K562 (cell line): ENCODE data around the gene GRAMD1B. TPM values are rescaled to one million over a fixed set of nuclear protein-coding genes. Genes with fewer than 3 reads are reported as not detected.
"Not testable (repeated sequence)": the region's sequence is repeated elsewhere in the genome, so short reads cannot be mapped to it uniquely, and the experiment has no call there.

ENCODE experiments used
- ATAC-seq: fragments of 200-7000 bp; cut with Tn5 transposase; 3 replicates; pipeline ENCODE4 v1.9.1; 2020; ENCODE audit warnings: moderate library complexity
- BruUV-seq: library from RNA; stranded (reverse); fragments of 400-500 nt; replicated peaks from 2 replicates; lab custom pipeline; 2021; lab: Mats Ljungman, UMichigan
- CTCF ChIA-PET: fragments of 300-600 bp; formaldehyde crosslinking; extraction: SDS; loops from one replicate; lab custom pipeline; 2021; ENCODE audit warnings: low intra/inter-chr PET ratio; lab: Yijun Ruan, JAX
- POLR2A ChIA-PET: fragments of 300-600, 350-650 bp; sonication (Branson Sonifier 250); formaldehyde crosslinking; extraction: SDS; loops from one replicate; lab custom pipeline; 2021; ENCODE audit warnings: antibody characterized with exemption, inconsistent platforms; lab: Yijun Ruan, JAX
- DNase-seq, 4 experiments: peaks; one replicate each; pipeline versions ENCODE4 v3.0.0 to v3.0.0-alpha.2; 2011 to 2018; ENCODE audit warnings: low spot score in 3 of 4, mixed read lengths in 3 of 4; ENCODE audit errors: extremely low read depth in 1 of 4
- FAIRE-seq: peaks from 2 replicates; lab custom pipeline; 2011; peaks lifted over from hg19 to GRCh38; lab: Jason Lieb, UNC
- H2AFZ ChIP-seq: 2 replicates; pipeline ENCODE4 v1.6.0; 2011; ENCODE audit warnings: low read depth, low read length, control low read depth, inconsistent platforms
- H3K27ac ChIP-seq: fragments of 200-600 bp; 3 replicates; pipeline ENCODE4 v1.8.0; 2011; ENCODE audit warnings: low read depth, mild to moderate bottlenecking, control low read depth, inconsistent platforms, low read length, moderate library complexity, mixed read lengths; ENCODE audit errors: extremely low read depth
- H3K27me3 ChIP-seq, 2 experiments: fragments of 300-600 bp in 1 of 2; 2 replicates in 1 of 2; 3 replicates in 1 of 2; pipeline versions ENCODE4 v1.6.0 to v1.8.0; 2011; ENCODE audit warnings: inconsistent platforms in 2 of 2, low read length in 2 of 2, mild to moderate bottlenecking in 1 of 2, mixed read lengths in 1 of 2, moderate library complexity in 1 of 2; ENCODE audit not compliant: control insufficient read depth in 2 of 2, insufficient read depth in 2 of 2
- H3K36me3 ChIP-seq: fragments of 300-600 bp; 3 replicates; pipeline ENCODE4 v1.8.0; 2011; ENCODE audit warnings: mild to moderate bottlenecking, low read length, inconsistent platforms; ENCODE audit not compliant: control insufficient read depth, insufficient read depth
- H3K4me1 ChIP-seq, 2 experiments: fragments of 200-600 bp in 1 of 2; replicated peaks in 1 of 2; 2 replicates in 1 of 2; 3 replicates in 1 of 2; pipeline versions ENCODE4 v1.5.1 to v1.8.0; 2011; ENCODE audit warnings: inconsistent platforms in 2 of 2, low read length in 2 of 2, mild to moderate bottlenecking in 1 of 2, mixed read lengths in 1 of 2, moderate library complexity in 1 of 2; ENCODE audit not compliant: control insufficient read depth in 2 of 2, insufficient read depth in 2 of 2
- H3K4me2 ChIP-seq: 2 replicates; pipeline ENCODE4 v1.6.1; 2011; ENCODE audit warnings: low read length, control low read depth, inconsistent platforms, mixed read lengths; ENCODE audit not compliant: insufficient read depth
- H3K4me3 ChIP-seq: fragments of 200-600 bp; sonication (generic), shearing (Covaris generic); 2 replicates; pipeline ENCODE4 v1.5.1; 2016; ENCODE audit warnings: control low read depth, inconsistent platforms
- H3K79me2 ChIP-seq: fragments of 200-600 bp; 3 replicates; pipeline ENCODE4 v1.8.0; 2011; ENCODE audit warnings: low read length, inconsistent platforms; ENCODE audit not compliant: control insufficient read depth, insufficient read depth
- H3K9ac ChIP-seq, 2 experiments: 2 replicates each; pipeline versions ENCODE4 v1.6.0 to v1.6.1; 2011; ENCODE audit warnings: low read depth in 2 of 2, low read length in 2 of 2, control low read depth in 1 of 2, inconsistent platforms in 1 of 2, mild to moderate bottlenecking in 1 of 2, mixed read lengths in 1 of 2; ENCODE audit not compliant: insufficient read depth in 1 of 2
- H3K9me1 ChIP-seq: one replicate; pipeline ENCODE4 v1.6.0; 2011; ENCODE audit warnings: inconsistent platforms, mild to moderate bottlenecking, low read length, moderate library complexity; ENCODE audit not compliant: control insufficient read depth, insufficient read depth
- H3K9me3 ChIP-seq: replicated peaks from 2 replicates; pipeline ENCODE4 v1.5.1; 2011; ENCODE audit warnings: low read depth, low read length, inconsistent platforms; ENCODE audit not compliant: control insufficient read depth, insufficient read depth
- H4K20me1 ChIP-seq: replicated peaks from 2 replicates; pipeline ENCODE4 v1.6.1; 2011; ENCODE audit warnings: low read length, inconsistent platforms, mixed read lengths; ENCODE audit not compliant: control insufficient read depth, insufficient read depth
- DMBX1 ChIP-seq: fragments of 250-450 bp; sonication (Bioruptor Pico); IDR thresholded peaks from 2 replicates; pipeline ENCODE4 v1.8.0; 2022; ENCODE audit warnings: inconsistent platforms, mild to moderate bottlenecking, moderate library complexity, borderline replicate concordance
- PHF20 ChIP-seq: fragments of 450-650 bp; IDR thresholded peaks from 2 replicates; pipeline ENCODE4 v1.6.1; 2018; ENCODE audit not compliant: partially characterized antibody
- SMARCA4 ChIP-seq: fragments of 450-650 bp; IDR thresholded peaks from 2 replicates; pipeline ENCODE4 v1.6.1; 2016
- TSC22D4 ChIP-seq: fragments of 450-650 bp; IDR thresholded peaks from 2 replicates; pipeline ENCODE4 v1.6.1; 2016; ENCODE audit warnings: missing genetic modification characterization, missing biosample characterization, control low read depth
- ZKSCAN1 ChIP-seq: fragments of 150-350 bp; IDR thresholded peaks from 2 replicates; pipeline ENCODE4 v1.6.1; 2016; ENCODE audit warnings: low read depth, low read length
- WGBS: fragments of 100-300 bp; shearing (Covaris generic); methylation state at CpG from one replicate; pipeline ENCODE4 v1.1.6; 2016; ENCODE audit warnings: low coverage, mixed read lengths; ENCODE audit not compliant: insufficient coverage; ENCODE audit errors: missing lambda C conversion rate; 5-methylcytosine and 5-hydroxymethylcytosine counted together
- in situ Hi-C: fragments of 300-500 bp; cut with MboI; formaldehyde crosslinking; loops from 4 replicates; pipeline ENCODE4 v1.15.0; 2018; ENCODE audit warnings: inconsistent platforms, mixed read lengths
- intact Hi-C: fragments of 100-400 bp; cut with micrococcal nuclease; formaldehyde crosslinking; loops from 2 replicates; pipeline ENCODE4 v1.14.2; 2022
- polyA plus RNA-seq, 8 experiments: library from polyadenylated mRNA; depleted of rRNA in 4 of 8; stranded (reverse) in 5 of 8; unstranded in 3 of 8; fragments of >200 nt; fragmentation: Nextera tagmentation in 2 of 8; fragmentation: Illumina TruSeq in 1 of 8; extraction: Ambion mirVana in 2 of 8; extraction: Trizol in 1 of 8; gene quantifications; 2 replicates each; pipeline versions ENCODE4 v1.2.1 to v1.2.3, GENCODE V29; 2011 to 2014; ENCODE audit warnings: inconsistent platforms in 1 of 8, missing spikeins in 1 of 8
- total RNA-seq, 7 experiments: library from RNA; depleted of rRNA in 6 of 7; stranded (reverse); fragments of >200 nt in 6 of 7; fragmentation: Illumina TruSeq in 2 of 7; extraction: Trizol in 2 of 7; gene quantifications; 2 replicates each; pipeline versions ENCODE4 v1.2.1 to v1.2.3, GENCODE V29; 2011 to 2021; ENCODE audit warnings: low replicate concordance in 1 of 7
- TF ChIP-seq, protein P1 (sequence below): fragments of 250-450 bp; sonication (Bioruptor Pico); IDR thresholded peaks from 2 replicates; pipeline ENCODE4 v1.8.0; 2021; ENCODE audit warnings: borderline replicate concordance, mild to moderate bottlenecking, moderate library complexity; ENCODE audit not compliant: poor library complexity, severe bottlenecking

Gene GRAMD1B
- total and polyA plus RNA-seq, 9 of the 15 experiments (the other 6 are each of a cell fraction or from before 2014, with no cell fraction given), result 0.31 TPM; not detected in 8

DNA sequence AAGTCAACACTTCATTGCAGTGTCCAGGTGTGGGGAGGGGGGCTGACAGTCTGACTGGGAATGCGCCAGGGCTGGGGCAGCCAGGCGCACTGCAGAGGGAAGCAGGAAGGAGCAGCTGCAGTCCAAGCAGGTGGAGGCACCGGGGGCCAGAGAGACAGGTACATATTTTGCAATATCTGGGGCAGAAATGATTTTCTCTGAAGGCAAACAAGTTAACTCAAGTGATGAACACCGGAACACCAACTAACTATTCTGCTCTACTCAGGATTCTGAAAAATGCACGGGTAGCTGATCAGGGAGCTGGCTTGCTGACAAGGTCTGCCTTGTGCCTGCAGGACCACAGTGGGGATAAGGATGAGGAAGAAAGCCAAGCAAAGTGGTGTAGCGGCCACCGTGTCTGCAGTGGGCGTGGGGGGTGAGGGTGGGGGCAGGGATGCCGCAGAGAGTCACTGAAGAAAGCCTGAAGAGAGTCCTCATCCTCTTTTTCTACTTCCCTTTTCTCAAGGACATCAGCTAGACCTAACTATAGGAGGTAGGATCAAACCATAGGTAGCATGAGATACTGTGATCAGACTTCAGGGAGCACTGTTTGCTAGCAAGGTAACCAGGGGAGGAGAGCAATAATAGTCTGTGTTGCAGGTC, 141.0 kb downstream of the GRAMD1B start:
- BruUV-seq, result no TSS peak
- ATAC-seq, result no peak
- H3K4me1 ChIP-seq, result no peaks in the 10 kb centered on the region
- no peak overlapping the region for H3K4me3 ChIP-seq
- WGBS, result under 1% methylated on average over 9 of the region's 9 CpGs
- no peak overlapping the region for H3K9ac ChIP-seq
- no peak for FAIRE-seq
- in situ Hi-C loops (no loop called here), intact Hi-C loops (no loop called here)
- TF ChIP-seq ZKSCAN1 (no peak), DMBX1 (CRISPR knock-in tag) (no peak), PHF20 (no peak), TSC22D4 (tag) (no peak), SMARCA4 (no peak)
- TF ChIP-seq, protein P1, sequence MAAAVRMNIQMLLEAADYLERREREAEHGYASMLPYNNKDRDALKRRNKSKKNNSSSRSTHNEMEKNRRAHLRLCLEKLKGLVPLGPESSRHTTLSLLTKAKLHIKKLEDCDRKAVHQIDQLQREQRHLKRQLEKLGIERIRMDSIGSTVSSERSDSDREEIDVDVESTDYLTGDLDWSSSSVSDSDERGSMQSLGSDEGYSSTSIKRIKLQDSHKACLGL, result no peak
- H3K4me2 ChIP-seq, result no peak overlapping the region
- no peaks in the 10 kb centered on the region for H3K79me2 ChIP-seq
- H2AFZ ChIP-seq, result no peak overlapping the region
- H3K27ac ChIP-seq, result no peak overlapping the region
- no peak for DNase-seq
- H3K9me3 ChIP-seq, result no peaks in the 10 kb centered on the region
- ChIA-PET POLR2A (no interaction called here), CTCF (no interaction called here)
- no peaks in the 10 kb centered on the region for H3K9me1 ChIP-seq
- no peaks in the 10 kb centered on the region for H4K20me1 ChIP-seq
- peaks cover 0 to 25% of the 10 kb centered on the region in 2 experiments; a peak in 3 of 5 replicates for H3K27me3 ChIP-seq
- H3K36me3 ChIP-seq, result no peaks in the 10 kb centered on the region

DNA sequence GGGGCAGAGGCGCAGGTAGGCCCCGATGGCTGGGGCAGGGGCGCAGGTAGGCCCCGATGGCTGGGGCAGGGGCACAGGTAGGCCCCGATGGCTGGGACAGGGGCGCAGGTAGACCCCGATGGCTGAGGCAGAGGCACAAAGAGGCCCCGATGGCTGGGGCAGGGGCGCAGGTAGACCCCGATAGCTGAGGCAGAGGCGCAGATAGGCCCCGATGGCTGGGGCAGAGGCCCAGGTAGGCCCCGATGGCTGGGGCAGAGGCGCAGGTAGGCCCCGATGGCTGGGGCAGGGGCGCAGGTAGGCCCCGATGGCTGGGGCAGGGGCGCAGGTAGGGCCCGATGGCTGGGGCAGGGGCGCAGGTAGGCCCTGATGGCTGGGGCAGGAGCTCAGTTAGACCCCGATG, 142.7 kb downstream of the GRAMD1B start:
- CTCF ChIA-PET, FAIRE-seq, H3K4me1 ChIP-seq, H3K4me3 ChIP-seq, intact Hi-C loops, POLR2A ChIA-PET, DNase-seq, BruUV-seq, H3K4me2 ChIP-seq, H4K20me1 ChIP-seq, ATAC-seq, H3K79me2 ChIP-seq, H3K9ac ChIP-seq, H3K27ac ChIP-seq, H3K9me3 ChIP-seq, H3K36me3 ChIP-seq, H2AFZ ChIP-seq, H3K9me1 ChIP-seq, in situ Hi-C loops: not testable (repeated sequence)
- peaks cover 0 to 25% of the 10 kb centered on the region in 2 experiments; a peak in 3 of 5 replicates for H3K27me3 ChIP-seq
- WGBS, result 2% methylated on average over 15 of the region's 21 CpGs
